K562 (cell line): ENCODE data around the gene SLC43A1. TPM values are rescaled to one million over a fixed set of nuclear protein-coding genes. Genes with fewer than 3 reads are reported as not detected.
A peak's percentile ranks its signal among the peaks of the same experiment; 100 is the strongest.

Experiments used
- ARID1B ChIP-seq: fragments of 450-650 bp; IDR thresholded peaks from 2 replicates; pipeline ENCODE4 v1.6.1; 2016; ENCODE audit warnings: antibody characterized with exemption, mild to moderate bottlenecking, inconsistent platforms
- ARID4B ChIP-seq: sonication (generic); formaldehyde crosslinking; IDR thresholded peaks from 2 replicates; pipeline ENCODE4 v1.8.0; 2022; ENCODE audit warnings: mild to moderate bottlenecking, missing genetic modification reagents
- FUS ChIP-seq: fragments of 200-400 bp; formaldehyde crosslinking; optimal IDR thresholded peaks from 2 replicates; pipeline ENCODE3; 2017; ENCODE audit warnings: low read depth, low read length
- HDAC1 ChIP-seq, 2 experiments: fragments of 450-650 bp; IDR thresholded peaks; 2 replicates each; pipeline ENCODE4 v1.6.1; 2016 to 2017; ENCODE audit warnings: inconsistent platforms in 1 of 2, mild to moderate bottlenecking in 1 of 2, moderate library complexity in 1 of 2
- HMG20A ChIP-seq: fragments of 450-650 bp; formaldehyde crosslinking; conservative IDR thresholded peaks from 2 replicates; pipeline ENCODE4 v1.4.0; 2020; ENCODE audit warnings: mild to moderate bottlenecking, mixed read lengths
- NONO ChIP-seq, 2 experiments: fragments of 200-400 bp in 1 of 2; fragments of 450-650 bp in 1 of 2; formaldehyde crosslinking in 1 of 2; IDR thresholded peaks; 2 replicates each; pipeline ENCODE4 v1.6.1; 2017; ENCODE audit warnings: low read depth in 2 of 2, mild to moderate bottlenecking in 2 of 2, moderate library complexity in 2 of 2, low read length in 1 of 2
- NRF1 ChIP-seq, 2 experiments: fragments of 450-650 bp; IDR thresholded peaks in 1 of 2; conservative IDR thresholded peaks in 1 of 2; 2 replicates each; pipeline ENCODE4 v1.6.1; 2014; ENCODE audit warnings: mild to moderate bottlenecking in 2 of 2
- RAD51 ChIP-seq: fragments of 450-650 bp; IDR thresholded peaks from 2 replicates; pipeline ENCODE4 v1.7.1; 2016; ENCODE audit warnings: low read depth, mild to moderate bottlenecking, borderline replicate concordance
- REST ChIP-seq, 2 experiments: fragments of 450-650 bp; formaldehyde crosslinking in 1 of 2; IDR thresholded peaks; 2 replicates each; pipeline versions ENCODE4 v1.4.0 to v1.6.1; 2014 to 2020; ENCODE audit warnings: mild to moderate bottlenecking in 2 of 2, borderline replicate concordance in 1 of 2, low read depth in 1 of 2
- SIN3B ChIP-seq: fragments of 450-650 bp; IDR thresholded peaks from 2 replicates; pipeline ENCODE4 v1.6.1; 2017; ENCODE audit warnings: low read depth, mild to moderate bottlenecking, moderate library complexity
- SUPT5H ChIP-seq: fragments of 450-650 bp; IDR thresholded peaks from 2 replicates; pipeline ENCODE4 v1.6.1; 2016
- TBP ChIP-seq: optimal IDR thresholded peaks from 2 replicates; pipeline ENCODE3; 2011; ENCODE audit warnings: low read depth, low read length, improper control_type of control experiment
- TOE1 ChIP-seq, 2 experiments: fragments of 450-650 bp in 1 of 2; sonication (generic) in 1 of 2; formaldehyde crosslinking in 1 of 2; IDR thresholded peaks; 2 replicates each; pipeline versions ENCODE4 v1.7.1 to v1.8.0; 2016 to 2022; ENCODE audit warnings: borderline replicate concordance in 2 of 2, mild to moderate bottlenecking in 2 of 2, antibody characterized with exemption in 1 of 2, inconsistent platforms in 1 of 2, low read depth in 1 of 2, missing genetic modification reagents in 1 of 2, moderate library complexity in 1 of 2
- polyA plus RNA-seq, 8 experiments: library from polyadenylated mRNA; depleted of rRNA in 4 of 8; stranded (reverse) in 5 of 8; unstranded in 3 of 8; fragments of >200 nt; fragmentation: Nextera tagmentation in 2 of 8; fragmentation: Illumina TruSeq in 1 of 8; extraction: Ambion mirVana in 2 of 8; extraction: Trizol in 1 of 8; gene quantifications; 2 replicates each; pipeline versions ENCODE4 v1.2.1 to v1.2.3, GENCODE V29; 2011 to 2014; ENCODE audit warnings: inconsistent platforms in 1 of 8, missing spikeins in 1 of 8
- total RNA-seq, 7 experiments: library from RNA; depleted of rRNA in 6 of 7; stranded (reverse); fragments of >200 nt in 6 of 7; fragmentation: Illumina TruSeq in 2 of 7; extraction: Trizol in 2 of 7; gene quantifications; 2 replicates each; pipeline versions ENCODE4 v1.2.1 to v1.2.3, GENCODE V29; 2011 to 2021; ENCODE audit warnings: low replicate concordance in 1 of 7

Gene SLC43A1
- total and polyA plus RNA-seq, 9 of the 15 experiments (the other 6 are each of a cell fraction or from before 2014, with no cell fraction given): 2.6 to 41.8 (median 24.6) TPM

- TF ChIP-seq RAD51 (peak; percentile 91), TOE1 (IDR thresholded peaks at IDR 0.05; ENCODE audit: borderline replicate concordance) (peak; percentile 93), TOE1 (CRISPR knock-in tag; IDR thresholded peaks at IDR 0.05; ENCODE audit: borderline replicate concordance, low read depth) (no peak), HDAC1 (IDR thresholded peaks at IDR 0.05) (peak in 1 of 2 experiments; percentile 24; a peak in 1 of 4 replicates), ARID4B (CRISPR knock-in tag) (peak; percentile 20; the same call in 1 of the 2 replicates), ARID1B (peak; percentile 50; the same call in 1 of the 2 replicates), NONO (IDR thresholded peaks at IDR 0.05; ENCODE audit: low read depth in 2 of 2, low read length in 1 of 2) (peak in 1 of 2 experiments; percentile 24; a peak in 1 of 4 replicates), TBP (peak; percentile 61), NRF1 (conservative IDR thresholded peaks at IDR 0.05 in 1 of 2, IDR thresholded peaks at IDR 0.05 in 1 of 2) (peak; percentile 67 to 73), SUPT5H (peak; percentile 31; the same call in 1 of the 2 replicates), FUS (no peak), SIN3B (0 out of 2 replicates have a peak, but pooled peaks have one; percentile 24), HMG20A (CRISPR knock-in tag) (no peak), REST (IDR thresholded peaks at IDR 0.05; ENCODE audit: borderline replicate concordance) (peak; percentile 36), REST (CRISPR knock-in tag; IDR thresholded peaks at IDR 0.05; ENCODE audit: low read depth) (no peak)
Measured at GRCh38 chr11:57515332-57516060, at the start of gene SLC43A1 (continued).
